Heart left ventricle (tissue), 13 donors: Measurements from ENCODE around the gene NUAK2.
"Not testable (repeated sequence)": the region's sequence is repeated elsewhere in the genome, so short reads cannot be mapped to it uniquely, and the experiment has no call there.

Experiments
- POLR2A ChIP-seq, 2 donors: fragments of 450-650 bp; IDR thresholded peaks; one replicate each; pipeline ENCODE4 v1.6.1; 2017; ENCODE audit warnings: antibody characterized with exemption in 2 of 2, mild to moderate bottlenecking in 2 of 2, moderate library complexity in 2 of 2
- TF ChIP-seq, protein P1 (sequence below), 12 donors: fragments of 200-600 bp; sonication (generic) in 4 of 12; IDR thresholded peaks; one replicate each; pipeline versions ENCODE4 v1.5.0 to v1.8.0; 2018 to 2022; ENCODE audit warnings: antibody characterized with exemption in 12 of 12, mild to moderate bottlenecking in 5 of 12
- donor health status: ischemic (EF 13 %, LVEDD 7.1; RV severe dilation, severe dysfunction).
- donor health status: DM: no; HTN: yes; CAD: no.
- donor health status: DM: no; HTN: no; CAD: no.
- donor health status: ischemic (EF 25% LVEDD 6.9; RV normal size, moderate dysfunction).
- donor health status: ischemic (EF 25% LVEDD 5.7; RV mildly dilated, moderate dysfunction).
- donor health status: ischemic (EF 35%, LVEDD 5.7; RV mildly dilated, moderate dysfunction).
- donor health status: nonischemic (EF 11% LVEDD 7.7; RV severe dilation, severe dysfunction).
- donor health status: DM: yes; HTN: yes; CAD: no.
- donor health status: PGD.
- donor health status: ischemic (EF 29% LVEDD 5.4; RV normal size, mild dysfunction).
- donor health status: nonischemic (EF 23%, LVEDD 6.1; RV moderate dilation, normal function).

DNA sequence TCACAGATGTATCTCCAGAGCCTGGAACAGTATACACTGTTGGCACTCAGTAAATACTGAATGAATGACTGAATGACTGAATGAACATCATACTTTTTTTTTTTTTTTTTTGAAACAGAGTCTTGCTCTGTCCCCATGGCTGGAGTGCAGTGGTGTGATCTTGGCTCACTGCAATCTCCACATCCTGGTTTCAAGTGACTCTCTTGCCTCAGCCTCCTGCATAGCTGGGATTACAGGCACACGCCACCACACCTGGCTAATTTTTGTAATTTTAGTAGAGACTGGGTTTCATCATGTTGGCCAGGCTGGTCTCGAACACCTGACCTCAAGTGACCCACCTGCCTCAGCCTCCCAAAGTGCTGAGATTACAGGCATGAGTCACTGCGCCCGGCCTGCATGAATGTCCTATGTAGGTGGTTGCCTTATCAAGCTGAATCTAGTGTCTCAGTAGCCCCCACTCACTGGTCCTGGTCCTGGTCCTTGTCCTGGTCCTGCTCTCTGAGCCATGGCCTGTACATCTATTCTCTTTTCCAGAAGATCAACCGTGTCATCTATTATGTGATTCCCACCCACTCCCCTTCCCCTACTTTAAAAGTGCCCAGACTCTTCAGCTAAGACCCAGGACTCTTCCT lies 23.9 kb downstream of the NUAK2 start:
- TF ChIP-seq, protein P1, sequence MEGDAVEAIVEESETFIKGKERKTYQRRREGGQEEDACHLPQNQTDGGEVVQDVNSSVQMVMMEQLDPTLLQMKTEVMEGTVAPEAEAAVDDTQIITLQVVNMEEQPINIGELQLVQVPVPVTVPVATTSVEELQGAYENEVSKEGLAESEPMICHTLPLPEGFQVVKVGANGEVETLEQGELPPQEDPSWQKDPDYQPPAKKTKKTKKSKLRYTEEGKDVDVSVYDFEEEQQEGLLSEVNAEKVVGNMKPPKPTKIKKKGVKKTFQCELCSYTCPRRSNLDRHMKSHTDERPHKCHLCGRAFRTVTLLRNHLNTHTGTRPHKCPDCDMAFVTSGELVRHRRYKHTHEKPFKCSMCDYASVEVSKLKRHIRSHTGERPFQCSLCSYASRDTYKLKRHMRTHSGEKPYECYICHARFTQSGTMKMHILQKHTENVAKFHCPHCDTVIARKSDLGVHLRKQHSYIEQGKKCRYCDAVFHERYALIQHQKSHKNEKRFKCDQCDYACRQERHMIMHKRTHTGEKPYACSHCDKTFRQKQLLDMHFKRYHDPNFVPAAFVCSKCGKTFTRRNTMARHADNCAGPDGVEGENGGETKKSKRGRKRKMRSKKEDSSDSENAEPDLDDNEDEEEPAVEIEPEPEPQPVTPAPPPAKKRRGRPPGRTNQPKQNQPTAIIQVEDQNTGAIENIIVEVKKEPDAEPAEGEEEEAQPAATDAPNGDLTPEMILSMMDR (IDR thresholded peaks at IDR 0.05) = not testable (repeated sequence)
- TF ChIP-seq POLR2A (IDR thresholded peaks at IDR 0.05) = not testable (repeated sequence)
